NCI-H2227 treated with DMSO at 0.1 percent for 48 hours (cell line): ENCODE results near the gene BACH2.
"Not testable (repeated sequence)": the region's sequence is repeated elsewhere in the genome, so short reads cannot be mapped to it uniquely, and the experiment has no call there.

ENCODE experiments used
- DNase-seq: peaks from one replicate; lab custom pipeline; 2025; lab: John Stamatoyannopoulos, UW

BACH2 gene

GRCh38 chr6:90121982-90122381 is 174.7 kb downstream of the BACH2 start:
- DNase-seq: no peak

- no peak for DNase-seq
Observed at GRCh38 chr6:90120327-90120726, 176.3 kb downstream of the BACH2 start.

- DNase-seq: no peak
Observed at GRCh38 chr6:90119618-90120017, 177.0 kb downstream of the BACH2 start.

- DNase-seq: no peak
Observed at GRCh38 chr6:90118581-90118980, 178.1 kb downstream of the BACH2 start.

GRCh38 chr6:90118069-90118468 is 178.6 kb downstream of the BACH2 start:
- DNase-seq: no peak

- DNase-seq: not testable (repeated sequence)
Observed at GRCh38 chr6:90116126-90116525, 180.5 kb downstream of the BACH2 start.

GRCh38 chr6:90113389-90113788 is 183.3 kb downstream of the BACH2 start:
- DNase-seq: no peak

- DNase-seq: no peak
Observed at GRCh38 chr6:90111387-90111786, 185.3 kb downstream of the BACH2 start.

GRCh38 chr6:90110971-90111370 is 185.7 kb downstream of the BACH2 start:
- no peak for DNase-seq

GRCh38 chr6:90109141-90109540 is 187.5 kb downstream of the BACH2 start:
- DNase-seq: no peak

GRCh38 chr6:90107771-90108282 is 188.8 kb downstream of the BACH2 start:
- DNase-seq: no peak

GRCh38 chr6:90107371-90107770 is 189.3 kb downstream of the BACH2 start:
- no peak for DNase-seq

- no peak for DNase-seq
Observed at GRCh38 chr6:90106449-90106848, 190.2 kb downstream of the BACH2 start.

- DNase-seq: no peak
Observed at GRCh38 chr6:90105506-90106170, 191.0 kb downstream of the BACH2 start.

- no peak for DNase-seq
Observed at GRCh38 chr6:90103056-90103800, 193.4 kb downstream of the BACH2 start.

GRCh38 chr6:90101403-90101802 is 195.2 kb downstream of the BACH2 start:
- DNase-seq: no peak

GRCh38 chr6:90100059-90100665 is 196.5 kb downstream of the BACH2 start:
- no peak for DNase-seq

GRCh38 chr6:90098627-90099026 is 198.0 kb downstream of the BACH2 start:
- no peak for DNase-seq

GRCh38 chr6:90098001-90098531 is 198.6 kb downstream of the BACH2 start:
- no peak for DNase-seq

- no peak for DNase-seq
Observed at GRCh38 chr6:90097356-90097755, 199.3 kb downstream of the BACH2 start.

- DNase-seq: no peak
Observed at GRCh38 chr6:90096818-90097217, 199.8 kb downstream of the BACH2 start.

- no peak for DNase-seq
Observed at GRCh38 chr6:90095788-90096187, 200.9 kb downstream of the BACH2 start.

- DNase-seq: no peak
Observed at GRCh38 chr6:90095145-90095544, 201.5 kb downstream of the BACH2 start.
